HuH-7 (cell line): ENCODE results near the gene SPATA12.
A peak's percentile ranks its signal among the peaks of the same experiment; 100 is the strongest.

Source experiments
- DNase-seq: peaks from one replicate; pipeline ENCODE4 v3.0.0; 2011; ENCODE audit warnings: low spot score

The SPATA12 gene

DNA sequence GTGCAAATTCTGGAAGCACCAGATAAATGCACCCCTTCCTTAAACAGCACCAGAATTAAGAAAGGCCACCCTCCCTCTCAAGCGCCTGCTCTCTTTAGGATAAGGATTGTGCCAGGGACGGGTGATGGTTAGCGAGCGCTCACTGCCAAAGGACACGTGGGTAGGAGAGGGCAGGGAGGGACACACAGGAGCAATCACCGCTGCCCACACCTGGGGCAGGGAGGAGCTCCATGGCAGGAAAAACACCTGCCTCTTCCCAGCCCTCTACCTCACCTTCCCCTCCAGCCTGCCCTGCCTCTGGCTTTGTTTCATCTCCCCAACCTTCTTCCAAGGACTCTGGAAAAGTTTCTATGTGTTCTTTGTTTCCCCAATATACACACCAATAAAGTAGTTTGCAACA, 7.3 kb upstream of the SPATA12 start:
- DNase-seq, result no peak

DNA sequence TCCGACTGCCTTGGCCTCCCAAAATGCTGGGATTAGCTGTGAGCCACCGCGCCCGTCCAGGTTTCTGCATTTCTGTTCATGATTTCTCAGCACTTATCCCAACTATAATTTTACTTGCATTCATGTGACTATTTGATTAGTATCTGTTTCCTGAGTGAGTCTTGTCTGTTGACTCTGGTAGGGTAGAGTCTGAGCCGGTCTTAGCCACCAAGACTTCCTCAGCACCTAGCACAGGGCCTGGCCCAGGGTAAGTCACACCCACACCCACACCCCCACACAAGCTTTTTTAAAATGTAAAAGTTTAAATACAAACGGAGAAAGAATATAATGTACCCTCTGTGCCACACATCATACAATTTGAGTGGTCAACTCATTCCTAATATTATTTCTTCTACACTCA, 3.1 kb upstream of the SPATA12 start:
- DNase-seq, result no peak

DNA sequence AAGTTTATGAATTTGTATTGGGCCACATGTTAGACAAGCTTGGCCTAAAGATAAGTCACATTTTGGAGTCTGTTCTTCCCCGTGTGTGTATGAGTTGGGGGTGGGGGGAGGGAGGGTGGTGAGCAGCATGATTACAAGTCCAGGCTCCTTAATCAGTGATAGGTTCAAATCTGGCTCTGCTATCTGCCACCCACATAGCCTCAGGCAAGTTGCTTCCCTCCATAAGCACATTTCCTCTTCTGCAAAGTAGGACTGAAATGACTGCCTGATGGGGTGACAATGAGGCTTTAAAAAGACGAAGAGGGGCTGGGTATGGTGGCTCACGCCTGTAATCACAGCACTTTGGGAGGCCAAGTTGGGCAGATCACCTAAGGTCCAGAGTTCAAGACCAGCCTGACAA, 1.1 kb upstream of the SPATA12 start:
- DNase-seq, result no peak

DNA sequence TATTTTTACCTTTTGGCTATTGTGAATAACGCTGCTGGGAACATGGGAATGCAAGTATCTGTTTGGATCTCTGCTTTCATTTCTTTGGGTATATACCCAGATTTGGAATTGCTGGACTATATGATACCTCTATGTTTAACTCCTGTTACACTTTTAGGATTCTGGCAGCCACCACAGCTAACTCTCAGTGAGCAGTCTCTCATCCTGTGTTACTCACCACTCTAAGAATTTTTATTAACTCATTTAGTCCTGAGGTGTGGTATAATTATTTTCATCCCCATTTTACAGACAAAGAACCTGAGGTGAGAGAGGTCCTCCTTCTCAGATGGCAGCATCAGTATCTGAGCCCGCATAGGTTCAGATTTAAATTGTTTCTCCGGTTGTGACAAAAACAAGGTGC, 1.1 kb downstream of the SPATA12 start:
- no peak for DNase-seq

DNA sequence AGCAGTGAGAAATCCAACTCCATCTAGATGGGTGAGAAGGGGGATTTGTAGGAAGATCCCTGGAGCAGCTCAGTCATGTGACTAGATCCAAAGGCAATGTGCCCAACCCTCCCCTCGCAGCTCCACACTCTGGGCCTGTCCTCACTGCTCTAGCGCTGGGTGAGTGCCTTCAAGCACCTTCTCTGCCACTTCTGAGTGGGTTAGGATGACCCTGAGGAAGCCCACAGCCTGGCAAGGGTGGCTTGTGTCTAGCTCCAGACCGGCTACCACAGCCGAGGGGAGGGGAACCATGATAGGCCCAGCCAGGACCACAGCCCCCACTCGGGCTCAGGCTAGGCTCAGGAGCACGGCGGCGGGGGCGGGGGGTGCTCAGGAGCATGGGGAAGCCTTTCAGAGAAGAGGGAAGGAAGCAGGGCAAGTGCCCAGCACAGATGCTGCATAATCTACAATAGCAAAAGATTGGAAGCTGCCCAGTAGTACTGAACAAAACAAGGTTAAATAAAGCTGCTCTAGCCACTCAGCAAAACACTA, 1.7 kb downstream of the SPATA12 start:
- DNase-seq, result no peak

DNA sequence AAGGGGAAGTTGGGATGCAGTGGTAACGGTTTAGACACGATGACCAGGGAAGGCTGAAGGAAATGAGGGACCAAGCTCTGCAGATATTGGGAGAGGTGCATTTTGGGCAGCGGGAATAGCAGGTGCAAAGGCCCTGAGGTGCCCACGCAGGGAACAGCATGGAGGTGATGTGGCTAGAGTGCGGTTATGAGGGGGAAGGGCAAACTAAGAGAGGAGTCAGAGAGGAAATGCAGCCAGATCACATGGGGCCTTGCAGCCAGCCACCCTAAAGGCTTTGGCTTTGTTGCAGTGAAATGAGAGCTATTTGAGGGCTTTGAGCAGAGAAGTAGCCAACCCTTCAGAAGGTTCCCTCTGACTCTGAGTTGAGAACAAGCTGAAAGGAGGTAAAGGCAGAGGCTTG, 2.6 kb downstream of the SPATA12 start:
- DNase-seq, result no peak

DNA sequence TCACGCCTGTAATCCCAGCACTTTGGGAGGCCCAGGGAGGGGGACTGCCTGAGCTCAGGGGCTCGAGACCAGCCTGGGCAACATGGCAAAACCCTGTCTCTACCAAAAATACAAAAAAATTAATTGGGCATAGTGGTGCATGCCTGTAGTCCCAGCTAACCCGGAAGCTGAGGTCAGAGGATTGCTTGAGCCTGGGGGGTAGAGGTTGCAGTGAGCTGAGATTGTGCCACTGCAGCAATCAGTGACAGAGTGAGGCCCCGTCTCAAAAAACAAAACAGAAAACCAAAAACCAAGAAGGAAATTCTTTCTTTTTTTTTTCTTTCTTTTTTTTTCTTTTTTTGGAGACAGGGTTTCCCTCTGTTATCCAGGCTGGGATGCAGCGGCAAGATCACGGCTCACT, 3.5 kb downstream of the SPATA12 start:
- DNase-seq, result no peak

DNA sequence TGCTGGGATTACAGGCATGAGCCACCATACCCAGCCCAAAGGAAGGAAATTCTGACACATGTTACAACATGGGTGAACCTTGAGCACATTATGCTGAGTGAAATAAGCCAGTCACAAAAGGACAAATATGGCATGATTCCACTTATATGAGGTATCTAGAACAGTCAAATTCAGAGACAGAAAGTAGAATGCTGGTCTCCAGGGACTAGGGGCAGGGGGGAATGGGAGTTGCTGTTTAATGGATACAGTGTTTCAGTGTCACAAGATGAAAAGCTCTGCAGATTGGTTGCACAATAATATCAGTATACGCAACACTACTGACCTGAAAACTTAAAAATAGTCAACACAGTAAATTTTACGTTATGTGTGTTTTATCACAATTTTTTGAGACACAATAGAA, 4.1 kb downstream of the SPATA12 start:
- no peak for DNase-seq

DNA sequence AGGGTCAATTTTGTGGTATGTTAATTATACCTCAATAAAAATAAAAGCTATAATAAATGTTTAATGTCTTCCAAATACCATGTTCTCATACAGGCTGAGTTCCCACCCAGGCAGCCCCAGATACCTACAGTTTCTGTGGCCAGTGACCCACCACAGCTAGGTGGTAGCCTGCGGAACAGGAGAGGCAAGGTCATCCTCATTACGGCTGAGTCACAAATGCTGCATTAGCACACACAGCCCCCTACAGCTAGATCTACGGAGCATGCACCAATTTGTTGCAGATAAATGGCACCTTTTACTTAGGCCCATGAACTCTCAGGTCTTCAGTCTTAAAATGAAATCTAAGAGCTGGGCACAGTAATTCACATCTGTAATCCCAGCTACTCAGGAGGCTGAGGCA, 5.1 kb downstream of the SPATA12 start:
- DNase-seq, result no peak

DNA sequence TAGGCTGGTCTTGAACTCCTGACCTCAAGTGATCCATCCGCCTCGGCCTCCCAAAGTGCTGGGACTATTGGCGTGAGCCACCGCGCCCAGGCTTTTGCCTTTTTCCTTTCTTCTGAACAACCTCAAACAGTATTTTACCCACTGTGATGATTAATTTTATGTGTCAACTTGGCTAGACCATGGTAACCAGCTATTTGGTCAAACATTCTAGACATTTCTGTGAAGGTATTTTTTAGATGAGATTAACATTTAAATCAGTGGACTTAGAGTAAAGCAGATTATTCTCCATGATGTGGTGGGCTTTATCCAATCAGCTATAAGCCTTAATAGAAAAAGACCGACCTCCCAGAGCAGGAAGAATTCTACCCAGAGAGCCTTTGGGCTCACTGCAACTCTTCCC, 6.0 kb downstream of the SPATA12 start:
- no peak for DNase-seq

DNA sequence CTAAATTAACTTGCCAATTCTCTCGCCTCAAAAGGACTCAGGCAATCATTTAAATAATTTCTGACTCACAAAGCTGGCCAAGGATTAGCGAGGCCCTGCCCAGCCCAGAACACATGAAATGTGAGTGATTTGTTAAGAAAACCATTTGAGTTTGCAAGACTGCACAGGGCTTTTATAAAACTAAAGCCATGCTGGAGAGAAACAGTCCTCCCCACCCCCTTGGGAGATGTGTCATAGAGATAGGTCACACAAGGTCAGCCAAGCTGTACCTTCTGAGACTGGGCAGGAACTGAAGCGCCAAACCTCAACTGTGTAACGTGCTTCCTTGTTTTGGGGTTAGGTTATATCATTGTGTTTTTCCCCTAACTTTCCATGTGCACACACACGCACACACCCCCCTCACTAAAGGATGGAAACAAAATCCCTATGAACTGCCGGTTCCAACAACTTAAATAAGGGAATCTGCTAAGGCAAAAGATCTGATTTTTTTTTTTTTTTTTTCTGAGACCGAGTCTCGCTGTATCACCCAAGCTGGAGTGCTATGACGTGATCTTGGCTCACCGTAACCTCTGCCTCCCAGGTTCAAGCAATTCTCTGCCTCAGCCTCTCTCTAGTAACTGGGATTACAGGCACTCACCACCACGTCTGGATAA, 8.1 kb downstream of the SPATA12 start:
- no peak for DNase-seq

DNA sequence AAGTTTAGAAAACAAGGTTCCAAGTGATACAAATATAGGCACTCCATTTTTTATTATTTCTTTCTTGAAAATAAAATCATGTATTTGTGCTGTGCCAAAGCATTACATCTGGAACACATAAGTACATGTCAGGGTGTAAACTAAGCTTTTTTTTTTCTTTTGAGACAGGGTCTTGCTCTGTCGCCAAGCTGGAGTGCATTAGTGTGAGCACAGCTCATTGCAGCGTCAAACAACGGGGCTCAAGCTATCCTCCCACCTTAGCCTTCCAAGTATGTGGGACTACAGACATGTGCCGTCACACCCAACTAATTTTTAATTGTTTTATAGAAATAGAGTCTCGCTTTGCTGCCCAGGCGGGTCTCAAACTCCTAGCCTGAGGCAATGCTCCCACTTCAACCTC, 9.0 kb downstream of the SPATA12 start:
- no peak for DNase-seq

DNA sequence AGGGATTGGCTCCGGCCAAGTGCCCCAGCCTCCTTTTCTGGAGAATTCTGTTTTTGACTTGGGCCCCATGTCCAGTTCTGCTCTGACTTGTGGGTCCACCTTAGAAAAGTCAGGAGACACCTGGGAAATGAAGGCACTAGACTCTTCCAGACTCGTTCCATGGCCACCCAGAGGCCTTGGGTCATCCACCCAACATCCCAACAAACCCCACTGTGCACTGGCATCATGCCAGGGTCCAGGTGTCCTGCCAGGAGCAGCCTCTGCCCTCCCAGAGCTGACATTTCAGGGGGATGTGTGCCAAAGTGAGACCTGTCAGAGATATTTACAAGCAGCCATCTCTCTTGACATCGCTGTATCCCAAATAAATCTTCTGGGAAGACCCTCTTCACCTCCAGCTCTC, 13.2 kb downstream of the SPATA12 start:
- DNase-seq, result no peak

DNA sequence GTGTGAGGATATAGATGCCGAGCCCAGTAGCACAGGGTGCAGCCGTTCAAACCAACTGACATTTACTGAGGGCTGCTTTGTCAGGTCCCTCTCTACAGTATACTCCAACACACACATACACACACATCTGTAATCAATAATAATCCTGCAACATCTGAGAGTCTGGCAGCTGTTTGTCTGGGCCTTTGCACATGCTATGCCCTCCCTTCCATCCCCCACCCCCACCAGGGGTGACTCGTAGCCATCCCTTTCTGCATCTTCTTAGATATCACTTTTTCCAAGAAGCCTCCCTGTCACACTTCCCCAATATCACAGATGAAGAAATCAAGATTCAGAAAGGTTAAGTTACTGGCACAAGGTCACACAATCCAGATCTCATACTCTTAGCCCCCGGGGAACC, 13.7 kb downstream of the SPATA12 start:
- no peak for DNase-seq

DNA sequence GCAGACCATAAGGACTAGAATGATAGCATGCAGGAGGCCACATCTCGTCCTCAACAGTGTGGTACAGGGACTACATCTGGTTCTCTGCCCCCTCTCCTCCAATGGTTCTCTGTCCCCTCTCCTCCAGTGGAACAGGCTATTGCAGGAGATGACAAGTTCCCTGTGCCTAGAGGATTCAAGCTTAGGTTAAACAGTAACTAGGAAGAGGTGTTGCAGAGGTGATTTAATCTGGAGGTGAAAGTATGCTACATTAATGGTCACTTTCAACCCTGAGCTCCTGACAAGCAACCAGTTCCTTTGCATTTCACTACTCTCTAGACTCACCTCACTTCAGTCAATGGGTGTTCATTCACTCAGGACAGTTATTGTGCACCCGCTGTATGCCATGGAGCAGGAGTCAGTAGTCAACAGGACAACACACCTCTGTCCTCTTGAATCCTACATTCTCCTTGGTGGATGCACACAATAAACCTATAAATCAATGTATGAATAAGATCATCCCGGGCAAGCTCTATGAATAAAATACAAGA, 16.0 kb downstream of the SPATA12 start:
- DNase-seq, result peak; percentile 10

DNA sequence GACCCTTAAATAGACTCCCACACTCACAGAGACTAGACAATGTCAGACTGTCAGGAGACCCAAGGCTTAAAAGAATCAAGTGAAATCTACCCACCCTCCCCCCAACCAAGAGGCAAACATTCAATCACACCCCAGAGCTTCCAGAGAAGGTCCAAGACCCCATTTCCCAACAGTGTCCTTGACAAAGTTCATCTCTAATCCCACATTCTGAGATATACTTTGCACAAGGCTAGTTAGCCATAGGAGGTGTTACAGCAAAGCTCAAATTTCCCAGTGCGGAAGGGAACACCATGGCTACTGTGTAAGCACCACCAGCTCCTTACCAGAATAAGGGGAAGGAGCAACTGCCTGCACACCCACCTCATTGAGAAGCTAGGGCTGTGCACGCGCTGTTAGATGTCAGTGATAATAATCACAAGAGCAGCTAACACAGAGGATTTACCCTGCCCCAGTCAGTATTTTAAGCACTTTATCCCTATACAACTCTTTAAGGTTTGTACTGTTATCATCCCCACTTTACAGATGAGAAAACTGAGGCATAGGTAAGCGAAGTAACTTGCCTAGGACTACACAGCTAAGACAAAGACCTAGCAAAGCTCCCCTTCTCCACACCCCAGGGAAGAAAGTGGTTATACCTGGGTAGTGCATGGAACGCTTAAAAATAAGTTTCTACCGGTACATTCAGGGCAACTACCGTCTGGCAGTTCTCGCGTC, 17.3 kb downstream of the SPATA12 start:
- DNase-seq, result no peak

DNA sequence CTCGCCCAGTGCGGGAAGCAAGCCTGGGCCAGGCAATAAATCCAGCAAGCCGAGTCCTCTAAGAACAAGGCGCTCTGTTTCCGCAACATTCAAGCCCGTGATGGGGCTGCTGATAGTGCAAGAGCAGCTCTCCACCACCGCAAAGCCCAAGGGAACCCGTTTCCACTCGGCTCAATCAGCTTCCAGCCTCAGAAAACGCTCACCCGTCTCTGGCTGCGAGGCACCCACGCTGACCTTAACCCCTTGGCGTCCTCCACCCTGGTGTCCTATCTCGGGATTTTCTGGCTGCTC, 17.8 kb downstream of the SPATA12 start:
- DNase-seq, result peak; percentile 29

DNA sequence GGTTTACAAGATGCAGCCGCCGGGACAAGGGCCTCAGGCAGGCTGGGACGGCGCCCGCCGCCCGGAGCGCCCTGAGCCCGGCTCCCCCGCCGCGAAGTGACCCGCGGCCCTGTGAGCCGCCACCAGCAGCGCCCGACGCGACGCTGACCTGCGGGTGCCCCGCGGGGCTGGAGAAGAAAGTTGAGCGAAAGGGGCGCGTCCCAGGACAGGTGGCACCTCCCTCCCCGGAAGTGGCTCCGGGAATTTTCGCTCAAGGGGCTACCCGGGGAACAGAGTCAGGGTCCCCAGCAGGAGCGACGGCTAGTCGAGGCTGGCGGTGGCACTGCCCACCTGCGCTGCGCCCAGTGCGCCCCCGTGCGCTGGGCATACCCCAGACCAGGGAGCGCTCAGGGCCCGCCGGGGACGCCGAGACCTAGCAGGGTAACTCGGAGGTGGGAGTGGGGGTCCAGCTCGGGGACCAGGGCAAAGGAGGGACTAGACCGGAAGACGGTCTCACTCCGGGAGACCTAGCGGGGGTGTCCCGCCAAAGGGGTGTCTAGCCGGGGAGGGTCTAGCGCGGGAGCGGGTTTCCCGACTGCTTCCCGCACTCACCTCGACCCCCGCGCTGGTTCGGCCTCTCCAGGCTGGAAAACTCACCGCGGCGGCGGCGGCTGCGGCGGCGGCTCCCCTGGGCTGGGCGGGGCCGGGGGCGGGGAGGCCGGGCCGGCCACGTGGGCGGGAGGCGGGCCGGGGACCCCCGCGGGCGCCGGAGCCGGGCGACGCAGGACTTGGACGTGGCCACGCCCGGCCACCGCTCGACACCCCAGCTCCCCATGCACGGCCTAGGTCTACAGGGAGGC, 18.4 kb downstream of the SPATA12 start:
- DNase-seq, result peak; percentile 53

DNA sequence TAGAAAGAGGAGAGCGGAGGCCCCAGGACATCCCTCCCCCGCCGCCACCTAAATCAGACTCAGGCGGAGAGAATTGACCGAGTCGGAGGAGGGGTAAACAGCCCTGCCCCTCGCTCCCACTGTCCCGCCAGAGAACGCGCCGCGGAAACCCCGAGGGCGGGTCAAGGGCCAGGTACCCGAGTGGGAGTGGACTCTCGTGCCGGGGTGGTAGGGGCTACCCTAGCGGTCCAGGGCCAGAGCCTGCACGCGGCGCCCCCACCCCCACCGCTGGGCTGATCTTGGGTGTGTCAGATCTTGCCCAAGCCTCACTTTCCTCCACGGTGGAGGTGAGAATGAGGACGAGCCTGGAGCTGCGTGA, 19.0 kb downstream of the SPATA12 start:
- peak; percentile 10 for DNase-seq

DNA sequence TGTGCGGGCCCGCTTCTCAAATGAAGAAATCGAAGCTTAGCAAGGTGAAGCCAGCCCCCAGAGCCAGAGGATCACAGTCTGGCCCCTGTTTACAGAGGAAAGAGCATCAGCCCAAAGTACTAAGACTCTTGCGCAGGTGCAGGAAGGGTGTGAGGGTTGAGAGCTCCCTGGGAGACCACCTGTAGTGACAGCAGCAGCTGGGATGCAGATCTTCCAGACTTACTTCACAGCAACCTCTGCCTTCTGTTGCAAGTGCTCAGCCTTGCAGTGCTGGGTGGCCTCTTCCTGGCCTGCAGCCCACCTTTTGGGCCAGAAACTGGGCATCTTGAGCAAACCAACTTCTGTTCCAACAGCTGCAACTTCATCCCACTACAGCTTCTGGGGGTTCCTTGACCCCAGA, 19.7 kb downstream of the SPATA12 start:
- no peak for DNase-seq

DNA sequence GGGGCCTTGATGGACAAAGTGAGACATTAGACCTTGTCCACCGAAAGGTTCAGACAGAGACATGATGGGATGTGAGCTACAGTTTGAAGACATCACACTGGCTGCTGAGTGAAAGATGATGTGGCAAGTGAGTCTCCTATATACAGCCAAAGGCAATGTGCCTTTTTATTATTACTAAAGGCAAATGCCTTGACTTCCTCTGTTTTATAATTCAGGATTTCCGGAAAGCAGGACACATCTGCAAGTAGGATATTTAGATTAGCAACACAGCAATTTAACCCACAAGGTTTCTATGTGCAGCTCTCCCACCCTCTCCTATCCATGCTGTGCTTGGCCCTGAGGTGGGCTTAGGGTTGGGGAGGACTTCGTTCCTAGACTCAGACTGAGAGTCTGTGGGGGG, 20.7 kb downstream of the SPATA12 start:
- no peak for DNase-seq

DNA sequence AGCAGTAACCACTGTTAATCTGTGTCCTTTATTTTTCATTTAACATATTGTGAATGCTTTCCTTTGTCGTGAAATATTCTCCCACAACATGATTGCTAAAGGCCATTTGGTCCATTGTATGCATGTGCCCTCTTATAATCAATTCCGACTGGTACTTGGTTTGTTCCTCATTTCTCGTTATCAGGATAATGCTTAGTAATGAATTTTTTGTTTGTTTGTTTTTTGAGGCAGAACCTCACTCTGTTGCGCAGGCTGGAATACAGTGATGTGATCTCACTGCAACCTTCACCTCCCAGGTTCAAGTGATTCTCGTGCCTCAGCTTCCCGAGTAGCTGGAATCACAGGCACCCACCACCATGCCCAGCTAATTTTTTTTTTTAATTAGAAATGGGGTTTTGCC, 22.0 kb downstream of the SPATA12 start:
- no peak for DNase-seq
